ENCODE results near the gene HMGB4. TPM values are rescaled to one million over a fixed set of nuclear protein-coding genes. Genes with fewer than 3 reads are reported as not detected.

Gene HMGB4
- total RNA-seq, 4 donors from 2014 or later = not detected

DNA sequence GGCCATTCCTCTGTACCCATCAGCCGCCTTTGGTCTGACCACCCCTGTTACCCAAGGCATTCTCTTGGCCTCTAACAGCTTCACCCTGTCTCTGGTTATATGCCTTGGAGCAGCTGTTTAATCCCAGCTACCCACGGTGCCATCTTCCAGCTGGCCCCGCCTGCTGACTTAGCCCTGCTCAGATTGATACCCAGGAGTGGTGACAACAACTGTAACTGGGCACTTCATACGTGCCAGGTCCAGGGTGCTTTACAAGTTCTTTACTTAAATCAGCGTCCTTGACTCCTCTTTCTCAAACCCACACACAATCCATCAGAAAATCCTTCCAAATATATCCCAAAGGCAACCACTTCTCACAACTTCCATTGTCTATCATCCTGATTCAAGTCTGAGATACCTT is 37.2 kb upstream of the HMGB4 start:
- peaks cover 0 to 20% (median 0%) of the 10 kb centered on the region in 4 donors for H3K27me3 ChIP-seq
- H3K36me3 ChIP-seq = no peaks in the 10 kb centered on the region
- H3K9me3 ChIP-seq = no peaks in the 10 kb centered on the region
- TF ChIP-seq POLR2A (IDR thresholded peaks at IDR 0.05) = no peak
- TF ChIP-seq, protein P1, sequence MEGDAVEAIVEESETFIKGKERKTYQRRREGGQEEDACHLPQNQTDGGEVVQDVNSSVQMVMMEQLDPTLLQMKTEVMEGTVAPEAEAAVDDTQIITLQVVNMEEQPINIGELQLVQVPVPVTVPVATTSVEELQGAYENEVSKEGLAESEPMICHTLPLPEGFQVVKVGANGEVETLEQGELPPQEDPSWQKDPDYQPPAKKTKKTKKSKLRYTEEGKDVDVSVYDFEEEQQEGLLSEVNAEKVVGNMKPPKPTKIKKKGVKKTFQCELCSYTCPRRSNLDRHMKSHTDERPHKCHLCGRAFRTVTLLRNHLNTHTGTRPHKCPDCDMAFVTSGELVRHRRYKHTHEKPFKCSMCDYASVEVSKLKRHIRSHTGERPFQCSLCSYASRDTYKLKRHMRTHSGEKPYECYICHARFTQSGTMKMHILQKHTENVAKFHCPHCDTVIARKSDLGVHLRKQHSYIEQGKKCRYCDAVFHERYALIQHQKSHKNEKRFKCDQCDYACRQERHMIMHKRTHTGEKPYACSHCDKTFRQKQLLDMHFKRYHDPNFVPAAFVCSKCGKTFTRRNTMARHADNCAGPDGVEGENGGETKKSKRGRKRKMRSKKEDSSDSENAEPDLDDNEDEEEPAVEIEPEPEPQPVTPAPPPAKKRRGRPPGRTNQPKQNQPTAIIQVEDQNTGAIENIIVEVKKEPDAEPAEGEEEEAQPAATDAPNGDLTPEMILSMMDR (IDR thresholded peaks at IDR 0.05) = no peak
- no peaks in the 10 kb centered on the region for H3K4me1 ChIP-seq
- 81 to 93% methylated on average over 4 to 5 of the region's 5 CpGs for WGBS, 2 donors
- H3K27ac ChIP-seq = no peak overlapping the region
- no peak overlapping the region for H3K4me3 ChIP-seq
- no peak for DNase-seq
- intact Hi-C loops (cut with DNase I) = no loop called here

DNA sequence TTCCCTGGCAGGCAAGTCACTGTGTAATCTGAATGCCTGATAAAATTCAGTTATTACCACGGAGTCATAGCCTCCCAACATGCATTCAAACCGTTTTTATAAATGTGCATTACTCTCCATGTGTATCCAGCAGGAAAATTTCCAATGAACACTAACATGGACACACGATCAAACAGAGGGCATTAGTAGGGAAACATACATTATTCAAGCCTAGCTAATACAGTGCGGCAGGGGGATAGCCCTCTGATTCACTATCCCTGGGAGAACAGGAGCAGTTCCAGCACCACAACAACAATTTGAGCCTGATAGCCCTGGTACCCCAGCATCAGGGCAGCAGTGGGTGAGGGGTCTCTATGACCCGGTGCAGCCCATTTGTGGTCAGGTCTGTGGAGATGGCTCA is 35.8 kb upstream of the HMGB4 start:
- Histone ChIP-seq H3K4me3 (no peak overlapping the region), H3K36me3 (no peaks in the 10 kb centered on the region), H3K27me3 (peaks cover 0 to 10% (median 0%) of the 10 kb centered on the region in 4 donors), H3K9me3 (no peaks in the 10 kb centered on the region), H3K4me1 (no peaks in the 10 kb centered on the region), H3K27ac (no peak overlapping the region)
- DNase-seq = no peak
- WGBS, 2 donors = 45 to 64% methylated on average over 3 to 5 of the region's 5 CpGs
- intact Hi-C loops (cut with DNase I) = no loop called here
- TF ChIP-seq POLR2A (IDR thresholded peaks at IDR 0.05) = no peak
- TF ChIP-seq, protein P1 (IDR thresholded peaks at IDR 0.05) = no peak

DNA sequence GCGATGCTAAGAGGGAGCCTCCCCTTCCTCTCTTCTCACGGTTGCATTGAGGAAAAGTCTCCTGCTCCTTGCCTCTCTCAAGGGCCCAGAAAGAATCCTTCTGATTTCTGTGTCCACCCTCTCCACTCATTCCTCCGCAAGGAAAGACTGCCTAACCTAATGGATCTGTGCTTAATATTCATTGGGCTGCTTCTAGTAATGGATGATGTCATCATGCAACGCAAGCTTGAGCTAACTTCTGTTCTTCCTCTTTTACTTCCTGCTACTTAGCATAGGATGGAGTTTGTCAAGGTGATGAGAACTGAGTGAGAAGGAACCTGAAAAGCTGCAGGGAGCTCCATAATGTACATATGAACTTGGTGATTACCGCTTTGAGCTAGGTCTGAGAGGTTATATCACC is 35.2 kb upstream of the HMGB4 start:
- TF ChIP-seq POLR2A (IDR thresholded peaks at IDR 0.05) = no peak
- TF ChIP-seq, protein P1 (IDR thresholded peaks at IDR 0.05) = no peak
- no peak overlapping the region for H3K4me3 ChIP-seq
- intact Hi-C loops (cut with DNase I) = no loop called here
- no peak for DNase-seq
- H3K4me1 ChIP-seq = no peaks in the 10 kb centered on the region
- 90 to 96% methylated on average over 4 to 5 of the region's 5 CpGs for WGBS, 2 donors
- H3K36me3 ChIP-seq = no peaks in the 10 kb centered on the region
- H3K27ac ChIP-seq = no peak overlapping the region
- H3K9me3 ChIP-seq = no peaks in the 10 kb centered on the region
- peaks cover 0 to 9% (median 0%) of the 10 kb centered on the region in 4 donors for H3K27me3 ChIP-seq

DNA sequence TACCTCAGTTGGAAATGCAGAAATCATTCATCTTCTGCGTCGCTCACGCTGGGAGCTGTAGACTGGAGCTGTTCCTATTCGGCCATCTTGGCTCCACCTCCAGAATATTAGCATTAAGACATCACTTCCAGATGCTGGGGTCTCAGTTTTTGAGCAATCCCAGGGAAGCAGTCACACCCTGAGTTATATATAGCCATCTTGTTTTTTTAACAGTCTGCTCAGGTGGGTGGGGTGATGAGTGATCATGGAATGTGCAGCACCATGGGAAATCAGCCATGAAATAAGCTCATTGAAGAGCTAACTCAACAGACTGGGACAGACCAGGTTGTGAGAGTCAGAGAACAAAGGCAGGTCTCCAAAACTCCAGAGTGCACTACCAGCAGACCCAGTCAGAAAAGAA is 27.0 kb upstream of the HMGB4 start:
- Histone ChIP-seq H3K27me3 (no peaks in the 10 kb centered on the region), H3K4me1 (peaks cover 0 to 9% (median 0%) of the 10 kb centered on the region in 3 donors), H3K9me3 (peaks cover 0 to 8% (median 0%) of the 10 kb centered on the region in 3 donors), H3K27ac (no peak overlapping the region), H3K4me3 (no peak overlapping the region), H3K36me3 (no peaks in the 10 kb centered on the region)
- DNase-seq = no peak
- intact Hi-C loops (cut with DNase I) = no loop called here
- TF ChIP-seq POLR2A (IDR thresholded peaks at IDR 0.05) = no peak
- TF ChIP-seq, protein P1 (IDR thresholded peaks at IDR 0.05) = no peak
- 83 to 87% methylated on average over 4 of the region's 4 CpGs for WGBS, 2 donors

DNA sequence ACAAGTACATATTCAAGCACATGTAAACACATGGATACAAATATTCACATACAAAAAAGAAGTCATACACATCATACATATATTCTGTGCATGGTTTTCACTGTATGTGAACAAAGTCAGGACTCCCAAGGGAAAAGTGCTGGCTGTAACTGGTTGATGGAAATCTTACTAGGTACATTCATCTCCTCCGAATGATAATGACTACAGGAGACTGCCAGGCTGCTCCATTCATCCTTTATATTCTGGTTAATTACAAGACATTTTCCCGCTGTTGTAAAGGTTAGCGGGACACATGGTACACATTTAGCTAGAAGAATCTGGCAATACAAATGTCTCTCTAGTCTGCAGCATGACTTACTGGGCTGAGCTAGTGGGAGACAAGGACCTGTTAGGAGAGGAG is 26.2 kb upstream of the HMGB4 start:
- Histone ChIP-seq H3K27me3 (no peaks in the 10 kb centered on the region), H3K4me1 (peaks cover 0 to 9% (median 0%) of the 10 kb centered on the region in 3 donors), H3K36me3 (no peaks in the 10 kb centered on the region), H3K9me3 (peaks cover 0 to 8% (median 0%) of the 10 kb centered on the region in 3 donors), H3K27ac (no peak overlapping the region), H3K4me3 (no peak overlapping the region)
- DNase-seq = no peak
- 86 to 96% methylated on average over 3 of the region's 3 CpGs for WGBS, 2 donors
- intact Hi-C loops (cut with DNase I) = no loop called here
- TF ChIP-seq, protein P1 (IDR thresholded peaks at IDR 0.05) = no peak
- no peak for TF ChIP-seq POLR2A (IDR thresholded peaks at IDR 0.05)

All from esophagus squamous epithelium (tissue), 5 donors.